ENCODE data around the gene BTBD3.

The BTBD3 gene

GRCh38 chr20:11918391-11918845 lies 725 bp downstream of the BTBD3 start:
- no peak for DNase-seq

- no peak for DNase-seq
These were observed 1.3 kb downstream of the BTBD3 start for GRCh38 chr20:11918981-11919380.

GRCh38 chr20:11919581-11919980 lies 1.9 kb downstream of the BTBD3 start:
- no peak for DNase-seq

GRCh38 chr20:11920083-11920482 lies 2.4 kb downstream of the BTBD3 start:
- no peak for DNase-seq

GRCh38 chr20:11921321-11921720 lies 3.6 kb downstream of the BTBD3 start:
- no peak for DNase-seq

- no peak for DNase-seq
These were observed 4.9 kb downstream of the BTBD3 start for GRCh38 chr20:11922561-11922960.

- DNase-seq, result no peak
These were observed 7.2 kb downstream of the BTBD3 start for GRCh38 chr20:11924923-11925322.

GRCh38 chr20:11926292-11926998 lies 8.8 kb downstream of the BTBD3 start:
- DNase-seq, result no peak

- DNase-seq, result no peak
These were observed 12.3 kb downstream of the BTBD3 start for GRCh38 chr20:11929947-11930346.

GRCh38 chr20:11935212-11936154 lies 17.8 kb downstream of the BTBD3 start:
- no peak for DNase-seq

GRCh38 chr20:11936157-11936556 lies 18.5 kb downstream of the BTBD3 start:
- no peak for DNase-seq

- DNase-seq, result no peak
These were observed 19.5 kb downstream of the BTBD3 start for GRCh38 chr20:11937230-11937629.

GRCh38 chr20:11941593-11942246 lies 24.0 kb downstream of the BTBD3 start:
- no peak for DNase-seq

GRCh38 chr20:11943778-11944177 lies 26.1 kb downstream of the BTBD3 start:
- DNase-seq, result no peak

- DNase-seq, result no peak
These were observed 31.1 kb downstream of the BTBD3 start for GRCh38 chr20:11948806-11949205.

- no peak for DNase-seq
These were observed 32.0 kb downstream of the BTBD3 start for GRCh38 chr20:11949711-11950110.

- no peak for DNase-seq
These were observed 34.0 kb downstream of the BTBD3 start for GRCh38 chr20:11951696-11952095.

- DNase-seq, result no peak
These were observed 34.9 kb downstream of the BTBD3 start for GRCh38 chr20:11952639-11953038.

- no peak for DNase-seq
These were observed 40.2 kb downstream of the BTBD3 start for GRCh38 chr20:11957911-11958310.

- no peak for DNase-seq
These were observed 41.2 kb downstream of the BTBD3 start for GRCh38 chr20:11958855-11959254.

- no peak for DNase-seq
These were observed 47.9 kb downstream of the BTBD3 start for GRCh38 chr20:11965602-11966001.

GRCh38 chr20:11966186-11966585 lies 48.5 kb downstream of the BTBD3 start:
- no peak for DNase-seq

- no peak for DNase-seq
These were observed 52.6 kb downstream of the BTBD3 start for GRCh38 chr20:11970243-11970836.
